ENCODE measurements around the gene S100B. TPM values are rescaled to one million over a fixed set of nuclear protein-coding genes. Genes with fewer than 3 reads are reported as not detected.
A peak's percentile ranks its signal among the peaks of the same experiment; 100 is the strongest.
"Not testable (repeated sequence)": the region's sequence is repeated elsewhere in the genome, so short reads cannot be mapped to it uniquely, and the experiment has no call there.

S100B gene
- polyA plus RNA-seq, 4 donors = 2.6 to 16.6 (median 4.8) TPM

GRCh38 chr21:46604329-46604974 lies 430 bp downstream of the S100B start:
- DNase-seq (ENCODE audit: low read depth in 4 of 4, low spot score in 3 of 4) = no peak

DNA sequence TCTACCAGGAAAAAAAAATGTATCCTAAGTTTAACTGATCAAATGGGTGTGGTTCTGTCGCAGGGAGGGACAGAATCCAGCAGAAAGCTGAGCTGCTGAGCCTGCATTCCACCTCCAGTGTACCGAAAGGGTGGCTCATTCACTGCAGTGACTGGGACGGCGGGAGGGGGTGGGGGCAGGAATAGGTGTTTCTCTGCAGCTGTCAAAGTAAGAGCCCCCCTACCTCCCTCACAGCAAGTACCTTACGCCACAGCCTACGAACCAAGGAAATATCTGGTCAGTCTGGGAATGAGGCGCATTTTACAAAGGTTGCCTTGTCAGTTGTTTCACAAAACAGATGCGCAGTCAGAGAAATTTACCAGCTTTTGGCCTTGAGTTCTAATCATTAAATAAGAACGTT lies 1.7 kb downstream of the S100B start:
- DNase-seq (ENCODE audit: low read depth in 4 of 4, low spot score in 3 of 4) = no peak

- DNase-seq (ENCODE audit: low read depth in 4 of 4, low spot score in 3 of 4) = no peak
Observed at GRCh38 chr21:46600978-46601377, 3.9 kb downstream of the S100B start.

- DNase-seq (ENCODE audit: low read depth in 4 of 4, low spot score in 3 of 4) = no peak
Observed at GRCh38 chr21:46600305-46600704, 4.6 kb downstream of the S100B start.

DNA sequence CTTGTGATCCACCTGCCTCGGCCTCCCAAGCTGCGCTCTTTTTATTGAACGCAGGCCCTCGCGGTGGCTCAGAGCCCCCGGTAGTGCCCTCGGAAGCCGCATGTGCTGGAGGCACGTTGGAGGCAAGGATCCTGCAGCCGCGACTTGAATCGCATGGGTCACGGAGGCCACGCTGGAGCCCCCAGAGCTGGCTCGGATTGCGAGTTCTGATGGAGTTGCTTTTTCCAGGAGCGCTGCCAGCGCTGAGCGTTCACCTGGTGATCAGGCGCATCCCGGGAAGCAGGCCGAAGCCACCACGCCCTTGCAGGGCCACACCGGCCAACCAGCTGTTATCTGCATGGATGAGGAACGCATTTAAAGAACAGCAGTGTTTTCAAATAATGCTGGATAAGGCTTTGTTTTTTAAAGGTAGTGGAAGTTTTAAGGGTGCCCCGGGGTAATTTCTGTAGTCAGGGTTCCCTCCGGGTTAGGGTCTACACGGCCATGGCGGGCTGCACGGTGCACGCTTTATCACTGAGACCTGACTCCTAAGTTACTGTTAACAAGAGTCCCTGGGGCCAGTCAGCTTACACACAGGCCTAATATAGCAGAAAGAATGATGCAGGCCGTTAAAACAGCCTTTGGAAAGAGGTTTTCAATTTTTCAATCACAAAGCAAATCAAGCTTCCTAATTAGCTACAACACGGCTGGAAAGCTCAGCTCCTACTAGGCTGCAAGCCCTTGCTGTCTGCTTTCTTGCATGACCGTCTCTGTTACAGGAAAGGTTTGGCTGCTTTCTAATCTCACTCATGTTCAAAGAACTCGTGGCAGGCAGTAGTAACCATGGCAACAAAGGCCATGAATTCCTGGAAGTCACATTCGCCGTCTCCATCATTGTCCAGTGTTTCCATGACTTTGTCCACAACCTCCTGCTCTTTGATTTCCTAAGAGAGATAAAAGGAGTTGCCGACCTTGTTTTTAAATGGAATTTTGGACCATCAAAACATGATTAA lies 6.0 kb downstream of the S100B start:
- peak; percentile 25 to 67 (median 38) for DNase-seq (ENCODE audit: low read depth in 4 of 4, low spot score in 3 of 4)

- no peak for DNase-seq (ENCODE audit: low read depth in 4 of 4, low spot score in 3 of 4)
Observed at GRCh38 chr21:46597896-46598343, 7.0 kb downstream of the S100B start.

DNA sequence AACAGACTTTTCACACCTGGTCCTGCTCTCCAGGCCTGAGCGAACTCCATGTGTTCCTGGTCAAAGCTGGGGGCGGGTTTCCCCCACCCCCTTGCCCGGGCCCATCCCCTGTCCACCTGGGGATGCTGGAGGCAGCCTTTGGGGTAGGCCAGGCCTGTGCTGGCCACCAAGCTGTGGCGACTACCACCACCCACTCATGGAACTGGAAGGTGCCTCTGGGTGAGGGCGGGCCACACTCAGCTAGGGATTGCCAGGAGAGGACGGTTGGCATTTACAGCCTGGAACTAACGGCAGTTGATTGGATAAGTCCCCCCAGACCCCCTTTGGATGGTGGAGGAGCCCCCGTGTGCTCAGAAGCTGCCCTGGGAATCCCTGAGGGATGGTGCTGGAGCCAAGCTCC lies 7.9 kb downstream of the S100B start:
- no peak for DNase-seq (ENCODE audit: low read depth in 4 of 4, low spot score in 3 of 4)

GRCh38 chr21:46596201-46596600 lies 8.7 kb downstream of the S100B start:
- no peak for DNase-seq (ENCODE audit: low read depth in 4 of 4, low spot score in 3 of 4)

DNA sequence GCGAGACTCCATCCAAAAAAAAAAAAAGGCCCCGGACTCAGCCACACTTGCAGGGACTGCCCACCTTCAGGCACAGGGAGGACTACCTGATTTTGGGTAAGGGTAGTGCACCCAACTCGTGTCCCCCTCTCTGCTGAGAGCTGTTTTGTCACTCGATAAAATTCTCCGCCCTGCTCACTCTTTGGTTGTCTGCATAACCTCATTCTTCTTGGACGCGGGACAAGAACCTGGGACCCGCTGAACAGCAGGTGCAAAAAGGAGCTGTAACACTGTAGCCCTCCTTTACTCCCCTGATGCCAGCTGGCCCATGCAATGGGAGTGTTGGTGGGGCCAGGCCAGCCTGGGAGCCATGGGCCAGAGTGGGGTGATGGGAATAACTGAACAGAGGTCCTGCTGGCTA lies 10.6 kb downstream of the S100B start:
- DNase-seq (ENCODE audit: low read depth in 4 of 4, low spot score in 3 of 4) = no peak

DNA sequence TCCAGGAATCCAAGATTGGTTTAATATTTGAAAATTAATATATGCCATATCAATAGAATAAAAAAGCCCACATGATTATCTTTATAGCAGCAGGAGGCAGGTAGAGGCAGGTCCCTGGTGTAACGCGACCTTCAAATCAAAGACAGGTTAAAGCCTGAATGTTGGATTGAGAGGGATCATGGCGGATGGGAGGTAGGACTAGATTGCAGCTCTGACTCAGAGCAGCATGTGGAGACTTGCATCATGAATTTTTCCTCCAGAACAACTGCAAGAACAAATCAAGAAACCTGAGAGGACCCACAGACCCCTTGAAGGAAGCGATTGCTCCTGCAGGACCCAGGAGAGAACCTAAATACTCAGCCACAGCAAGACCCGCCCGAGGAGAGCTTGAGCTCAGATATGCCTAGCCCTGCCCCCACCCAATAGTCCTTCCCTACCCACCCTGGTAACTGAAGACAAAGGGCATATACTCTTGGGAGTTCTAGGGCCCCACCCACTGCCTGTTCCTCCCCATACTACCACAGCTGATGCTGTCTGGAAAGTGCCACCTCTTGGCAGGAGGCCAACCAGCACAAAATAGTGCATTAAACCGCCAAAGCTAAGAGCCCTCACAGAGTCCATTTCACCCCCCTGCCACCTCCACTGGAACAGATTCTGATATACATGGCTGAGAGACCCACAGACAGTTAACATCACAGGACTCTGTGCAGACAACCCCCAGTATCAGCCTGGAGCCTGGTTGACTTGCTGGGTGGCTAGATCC lies 19.5 kb downstream of the S100B start:
- DNase-seq (ENCODE audit: low read depth in 4 of 4, low spot score in 3 of 4) = no peak

- no peak for DNase-seq (ENCODE audit: low read depth in 4 of 4, low spot score in 3 of 4)
Observed at GRCh38 chr21:46581780-46582307, 23.0 kb downstream of the S100B start.

DNA sequence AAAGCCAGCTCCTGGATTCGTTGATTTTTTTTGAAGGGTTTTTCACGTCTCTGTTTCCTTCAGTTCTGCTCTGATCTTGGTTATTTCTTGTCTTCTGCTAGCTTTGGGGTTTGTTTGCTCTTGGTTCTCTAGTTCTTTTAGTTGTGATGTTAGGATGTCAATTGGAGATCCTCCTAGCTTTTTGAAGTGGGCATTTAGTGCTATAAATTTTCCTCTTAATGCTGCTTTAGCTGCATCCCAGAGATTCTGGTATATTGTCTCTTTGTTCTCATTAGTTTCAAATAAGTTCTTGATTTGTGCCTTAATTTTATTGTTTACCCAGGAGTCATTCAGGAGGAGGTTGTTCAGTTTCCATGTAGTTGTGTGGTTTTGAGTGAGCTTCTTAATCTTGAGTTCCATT lies 25.5 kb downstream of the S100B start:
- not testable (repeated sequence) for DNase-seq (ENCODE audit: low read depth in 4 of 4, low spot score in 3 of 4)

DNA sequence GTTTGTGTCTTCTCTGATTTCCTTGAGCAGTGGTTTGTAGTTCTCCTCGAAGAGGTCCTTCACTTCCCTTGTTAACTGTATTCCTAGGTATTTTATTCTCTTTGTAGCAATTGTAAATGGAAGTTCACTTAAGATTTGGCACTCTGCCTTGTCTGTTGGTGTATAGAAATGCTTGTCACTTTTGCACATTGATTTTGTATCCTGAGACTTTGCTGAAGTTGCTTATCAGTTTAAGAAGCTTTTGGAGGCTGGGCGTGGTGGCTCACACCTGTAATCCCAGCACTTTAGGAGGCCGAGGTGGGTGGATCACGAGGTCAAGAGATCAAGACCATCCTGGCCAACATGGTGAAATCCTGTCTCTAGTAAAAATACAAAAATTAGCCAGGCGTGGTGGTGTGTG lies 27.1 kb downstream of the S100B start:
- not testable (repeated sequence) for DNase-seq (ENCODE audit: low read depth in 4 of 4, low spot score in 3 of 4)

- DNase-seq (ENCODE audit: low read depth in 4 of 4, low spot score in 3 of 4) = no peak
Observed at GRCh38 chr21:46572850-46573249, 32.0 kb downstream of the S100B start.

DNA sequence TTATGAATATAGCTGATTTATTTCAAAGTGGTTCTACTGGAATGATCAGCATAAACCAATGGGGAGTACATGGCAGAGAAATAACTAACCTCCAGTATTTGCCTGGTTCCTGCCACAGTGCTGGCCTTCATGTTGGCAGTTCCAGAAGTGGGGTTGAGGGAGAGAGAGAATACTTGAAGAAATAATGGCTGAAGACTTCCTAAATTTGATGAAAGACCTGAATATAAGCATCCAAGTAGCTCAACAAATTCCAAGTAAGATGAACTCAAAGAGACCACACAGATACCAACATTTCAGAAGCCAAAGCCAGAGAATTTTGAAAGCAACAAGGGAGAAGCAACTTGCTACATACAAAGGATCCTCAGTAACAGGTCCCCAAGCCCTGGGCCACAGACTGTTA lies 34.3 kb downstream of the S100B start:
- no peak for DNase-seq (ENCODE audit: low read depth in 4 of 4, low spot score in 3 of 4)

GRCh38 chr21:46570119-46570518 lies 34.8 kb downstream of the S100B start:
- no peak for DNase-seq (ENCODE audit: low read depth in 4 of 4, low spot score in 3 of 4)

GRCh38 chr21:46569081-46569480 lies 35.8 kb downstream of the S100B start:
- DNase-seq (ENCODE audit: low read depth in 4 of 4, low spot score in 3 of 4) = no peak

GRCh38 chr21:46568562-46568961 lies 36.3 kb downstream of the S100B start:
- no peak for DNase-seq (ENCODE audit: low read depth in 4 of 4, low spot score in 3 of 4)

- DNase-seq (ENCODE audit: low read depth in 4 of 4, low spot score in 3 of 4) = no peak
Observed at GRCh38 chr21:46567348-46567747, 37.5 kb downstream of the S100B start.

DNA sequence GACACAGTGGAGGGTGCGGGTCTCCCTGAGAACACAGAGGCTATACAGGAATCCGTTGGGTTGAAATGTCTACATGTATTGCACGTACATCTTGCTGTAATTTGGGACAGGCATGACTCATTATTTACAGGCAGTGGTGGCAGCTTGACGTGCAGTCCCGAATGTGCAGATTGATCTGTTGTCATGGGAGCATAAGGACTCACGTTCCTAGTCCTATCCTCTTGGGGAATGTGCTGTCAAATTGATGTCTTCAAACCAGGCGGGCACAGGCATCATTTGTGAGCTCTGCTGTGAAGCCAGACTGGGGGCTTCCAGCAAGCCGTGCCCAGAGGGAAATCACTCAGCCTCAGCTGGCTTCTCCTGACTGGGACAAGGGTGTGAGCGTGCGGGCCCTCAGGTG lies 40.5 kb downstream of the S100B start:
- DNase-seq (ENCODE audit: low read depth in 4 of 4, low spot score in 3 of 4) = no peak
